ENCODE data around the gene MN1.
A peak's percentile ranks its signal among the peaks of the same experiment; 100 is the strongest.

The MN1 gene

GRCh38 chr22:27801202-27801615 lies 347 bp downstream of the MN1 start:
- Histone ChIP-seq H3K36me3 (ENCODE audit: insufficient read depth, low read length) (peaks cover 26% of the 10 kb centered on the region), H3K9me3 (ENCODE audit: low read length) (no peaks in the 10 kb centered on the region), H3K27me3 (ENCODE audit: insufficient read depth, low read length) (no peaks in the 10 kb centered on the region), H3K4me3 (ENCODE audit: low read length) (peak overlapping the region; percentile 69), H2AFZ (ENCODE audit: low read depth, low read length) (no peak overlapping the region), H3K4me1 (ENCODE audit: insufficient read depth, low read length) (peaks cover 34% of the 10 kb centered on the region)

GRCh38 chr22:27800250-27801201 lies 1.0 kb downstream of the MN1 start:
- Histone ChIP-seq H3K4me3 (ENCODE audit: low read length) (peak overlapping the region; percentile 69), H3K9me3 (ENCODE audit: low read length) (no peaks in the 10 kb centered on the region), H3K4me1 (ENCODE audit: insufficient read depth, low read length) (peaks cover 37% of the 10 kb centered on the region), H2AFZ (ENCODE audit: low read depth, low read length) (no peak overlapping the region), H3K36me3 (ENCODE audit: insufficient read depth, low read length) (peaks cover 33% of the 10 kb centered on the region), H3K27me3 (ENCODE audit: insufficient read depth, low read length) (no peaks in the 10 kb centered on the region)

- Histone ChIP-seq H3K4me1 (ENCODE audit: insufficient read depth, low read length) (peaks cover 39% of the 10 kb centered on the region), H3K27me3 (ENCODE audit: insufficient read depth, low read length) (no peaks in the 10 kb centered on the region), H3K36me3 (ENCODE audit: insufficient read depth, low read length) (peaks cover 35% of the 10 kb centered on the region)
Measured at GRCh38 chr22:27799827-27800249, 1.7 kb downstream of the MN1 start.

GRCh38 chr22:27799015-27799826 lies 2.3 kb downstream of the MN1 start:
- peak overlapping the region; percentile 69 for H3K4me3 ChIP-seq (ENCODE audit: low read length)
- peaks cover 39% of the 10 kb centered on the region for H3K4me1 ChIP-seq (ENCODE audit: insufficient read depth, low read length)
- no peaks in the 10 kb centered on the region for H3K27me3 ChIP-seq (ENCODE audit: insufficient read depth, low read length)
- H3K9me3 ChIP-seq (ENCODE audit: low read length): no peaks in the 10 kb centered on the region
- no peak overlapping the region for H2AFZ ChIP-seq (ENCODE audit: low read depth, low read length)
- peaks cover 37% of the 10 kb centered on the region for H3K36me3 ChIP-seq (ENCODE audit: insufficient read depth, low read length)

More at GRCh38 chr22:27799827-27800249, 1.7 kb downstream of the MN1 start:
- Histone ChIP-seq H2AFZ (ENCODE audit: low read depth, low read length) (no peak overlapping the region), H3K4me3 (ENCODE audit: low read length) (peak overlapping the region; percentile 69), H3K9me3 (ENCODE audit: low read length) (no peaks in the 10 kb centered on the region)

- Histone ChIP-seq H3K9me3 (ENCODE audit: low read length) (no peaks in the 10 kb centered on the region), H3K27me3 (ENCODE audit: insufficient read depth, low read length) (no peaks in the 10 kb centered on the region), H3K36me3 (ENCODE audit: insufficient read depth, low read length) (peaks cover 41% of the 10 kb centered on the region), H2AFZ (ENCODE audit: low read depth, low read length) (no peak overlapping the region), H3K4me1 (ENCODE audit: insufficient read depth, low read length) (peaks cover 39% of the 10 kb centered on the region), H3K4me3 (ENCODE audit: low read length) (peak overlapping the region; percentile 69)
Measured at GRCh38 chr22:27798511-27799014, 3.0 kb downstream of the MN1 start.

GRCh38 chr22:27797520-27798391 lies 3.8 kb downstream of the MN1 start:
- no peaks in the 10 kb centered on the region for H3K27me3 ChIP-seq (ENCODE audit: insufficient read depth, low read length)
- H3K4me3 ChIP-seq (ENCODE audit: low read length): peak overlapping the region; percentile 69
- H3K9me3 ChIP-seq (ENCODE audit: low read length): no peaks in the 10 kb centered on the region
- H2AFZ ChIP-seq (ENCODE audit: low read depth, low read length): no peak overlapping the region
- H3K36me3 ChIP-seq (ENCODE audit: insufficient read depth, low read length): peaks cover 48% of the 10 kb centered on the region
- peaks cover 39% of the 10 kb centered on the region for H3K4me1 ChIP-seq (ENCODE audit: insufficient read depth, low read length)

- Histone ChIP-seq H3K4me3 (ENCODE audit: low read length) (peak overlapping the region; percentile 69), H3K9me3 (ENCODE audit: low read length) (no peaks in the 10 kb centered on the region), H2AFZ (ENCODE audit: low read depth, low read length) (no peak overlapping the region), H3K27me3 (ENCODE audit: insufficient read depth, low read length) (no peaks in the 10 kb centered on the region), H3K36me3 (ENCODE audit: insufficient read depth, low read length) (peaks cover 54% of the 10 kb centered on the region), H3K4me1 (ENCODE audit: insufficient read depth, low read length) (peaks cover 39% of the 10 kb centered on the region)
Measured at GRCh38 chr22:27796829-27797519, 4.6 kb downstream of the MN1 start.

GRCh38 chr22:27795696-27796517 lies 5.6 kb downstream of the MN1 start:
- no peak overlapping the region for H2AFZ ChIP-seq (ENCODE audit: low read depth, low read length)
- H3K36me3 ChIP-seq (ENCODE audit: insufficient read depth, low read length): peaks cover 54% of the 10 kb centered on the region
- no peaks in the 10 kb centered on the region for H3K27me3 ChIP-seq (ENCODE audit: insufficient read depth, low read length)
- peaks cover 50% of the 10 kb centered on the region for H3K4me1 ChIP-seq (ENCODE audit: insufficient read depth, low read length)
- H3K4me3 ChIP-seq (ENCODE audit: low read length): peak overlapping the region; percentile 69
- no peaks in the 10 kb centered on the region for H3K9me3 ChIP-seq (ENCODE audit: low read length)

GRCh38 chr22:27795053-27795452 lies 6.5 kb downstream of the MN1 start:
- Histone ChIP-seq H3K27me3 (ENCODE audit: insufficient read depth, low read length) (no peaks in the 10 kb centered on the region), H2AFZ (ENCODE audit: low read depth, low read length) (no peak overlapping the region), H3K36me3 (ENCODE audit: insufficient read depth, low read length) (peaks cover 56% of the 10 kb centered on the region), H3K4me3 (ENCODE audit: low read length) (peak overlapping the region; percentile 69), H3K4me1 (ENCODE audit: insufficient read depth, low read length) (peaks cover 58% of the 10 kb centered on the region), H3K9me3 (ENCODE audit: low read length) (no peaks in the 10 kb centered on the region)

GRCh38 chr22:27794226-27794625 lies 7.3 kb downstream of the MN1 start:
- Histone ChIP-seq H3K36me3 (ENCODE audit: insufficient read depth, low read length) (peaks cover 64% of the 10 kb centered on the region), H2AFZ (ENCODE audit: low read depth, low read length) (no peak overlapping the region), H3K4me1 (ENCODE audit: insufficient read depth, low read length) (peaks cover 66% of the 10 kb centered on the region), H3K4me3 (ENCODE audit: low read length) (peak overlapping the region; percentile 69), H3K27me3 (ENCODE audit: insufficient read depth, low read length) (no peaks in the 10 kb centered on the region), H3K9me3 (ENCODE audit: low read length) (no peaks in the 10 kb centered on the region)

GRCh38 chr22:27793576-27793975 lies 8.0 kb downstream of the MN1 start:
- no peak overlapping the region for H2AFZ ChIP-seq (ENCODE audit: low read depth, low read length)
- H3K36me3 ChIP-seq (ENCODE audit: insufficient read depth, low read length): peaks cover 66% of the 10 kb centered on the region
- H3K4me1 ChIP-seq (ENCODE audit: insufficient read depth, low read length): peaks cover 73% of the 10 kb centered on the region
- no peaks in the 10 kb centered on the region for H3K9me3 ChIP-seq (ENCODE audit: low read length)
- no peaks in the 10 kb centered on the region for H3K27me3 ChIP-seq (ENCODE audit: insufficient read depth, low read length)
- H3K4me3 ChIP-seq (ENCODE audit: low read length): peak overlapping the region; percentile 69

Measured in neuron (in vitro differentiated cells).